ENCODE data around the gene TLE3. TPM values are rescaled to one million over a fixed set of nuclear protein-coding genes. Genes with fewer than 3 reads are reported as not detected.

Gene TLE3
- polyA plus RNA-seq, 3 donors = 12.8 to 117 (median 23.6) TPM

GRCh38 chr15:70030851-70031250, 66.9 kb downstream of the TLE3 start:
- Histone ChIP-seq H3K36me3 (replicated peaks in 1 of 2; ENCODE audit: control insufficient read depth in 1 of 2, insufficient read depth in 2 of 2, low read length in 2 of 2) (no peaks in the 10 kb centered on the region), H3K27ac (ENCODE audit: low read depth in 1 of 2, low read length in 2 of 2) (no peak overlapping the region), H3K4me2 (replicated peaks; ENCODE audit: extremely low read depth, low read length, poor library complexity, severe bottlenecking) (no peak overlapping the region), H4K20me1 (ENCODE audit: insufficient read depth, low read length) (no peaks in the 10 kb centered on the region), H3K9me3 (replicated peaks in 1 of 2; ENCODE audit: control insufficient read depth in 1 of 2, insufficient read depth in 1 of 2, low read length in 2 of 2) (no peaks in the 10 kb centered on the region), H3K4me1 (ENCODE audit: control insufficient read depth in 1 of 2, insufficient read depth in 2 of 2, low read length in 2 of 2) (peaks cover 9 to 11% of the 10 kb centered on the region in 2 donors), H3K27me3 (ENCODE audit: control insufficient read depth in 2 of 2, insufficient read depth in 2 of 2, low read length in 2 of 2) (no peaks in the 10 kb centered on the region), H2AFZ (ENCODE audit: insufficient read depth, low read depth, low read length, poor library complexity, severe bottlenecking) (no peak overlapping the region), H3K4me3 (replicated peaks in 1 of 3; ENCODE audit: low read depth in 2 of 3, low read length in 3 of 3) (no peak overlapping the region), H3K79me2 (ENCODE audit: insufficient read depth, low read length) (no peaks in the 10 kb centered on the region), H3K9ac (ENCODE audit: insufficient read depth, low read length, poor library complexity, severe bottlenecking) (no peak overlapping the region)
- peaks cover 15% of the 10 kb centered on the region for H3K4me1 Mint-ChIP-seq
- peaks cover 0 to 6% (median 0%) of the 10 kb centered on the region in 3 donors for H3K27me3 Mint-ChIP-seq (ENCODE audit: low read depth in 3 of 3)
- no peaks in the 10 kb centered on the region for H3K9me3 Mint-ChIP-seq
- no peak overlapping the region for H3K27ac Mint-ChIP-seq
- no peak for DNase-seq
- no peak overlapping the region for H3K4me3 Mint-ChIP-seq
- H3K36me3 Mint-ChIP-seq = no peaks in the 10 kb centered on the region
- WGBS (ENCODE audit: insufficient coverage) = 94% methylated on average over 3 of the region's 5 CpGs
- intact Hi-C loops (cut with micrococcal nuclease) = no loop called here
- no peak for TF ChIP-seq CTCF (IDR thresholded peaks at IDR 0.05)

GRCh38 chr15:70029297-70029701, 68.4 kb downstream of the TLE3 start:
- H3K27ac ChIP-seq (ENCODE audit: low read depth in 1 of 2, low read length in 2 of 2) = no peak overlapping the region
- Mint-ChIP-seq H3K27ac (no peak overlapping the region), H3K4me1 (peaks cover 12% of the 10 kb centered on the region), H3K4me3 (no peak overlapping the region), H3K27me3 (ENCODE audit: low read depth in 3 of 3) (peaks cover under 1 to 4% (median 4%) of the 10 kb centered on the region in 3 donors), H3K9me3 (no peaks in the 10 kb centered on the region), H3K36me3 (no peaks in the 10 kb centered on the region)
- H4K20me1 ChIP-seq (ENCODE audit: insufficient read depth, low read length) = no peaks in the 10 kb centered on the region
- H3K4me3 ChIP-seq (replicated peaks in 1 of 3; ENCODE audit: low read depth in 2 of 3, low read length in 3 of 3) = no peak overlapping the region
- TF ChIP-seq CTCF (IDR thresholded peaks at IDR 0.05) = no peak
- H3K79me2 ChIP-seq (ENCODE audit: insufficient read depth, low read length) = no peaks in the 10 kb centered on the region
- intact Hi-C loops (cut with micrococcal nuclease) = no loop called here
- H3K9ac ChIP-seq (ENCODE audit: insufficient read depth, low read length, poor library complexity, severe bottlenecking) = no peak overlapping the region
- peaks cover 3 to 6% of the 10 kb centered on the region in 2 donors for H3K4me1 ChIP-seq (ENCODE audit: control insufficient read depth in 1 of 2, insufficient read depth in 2 of 2, low read length in 2 of 2)
- H3K9me3 ChIP-seq (replicated peaks in 1 of 2; ENCODE audit: control insufficient read depth in 1 of 2, insufficient read depth in 1 of 2, low read length in 2 of 2) = no peaks in the 10 kb centered on the region
- no peak overlapping the region for H2AFZ ChIP-seq (ENCODE audit: insufficient read depth, low read depth, low read length, poor library complexity, severe bottlenecking)
- no peaks in the 10 kb centered on the region for H3K36me3 ChIP-seq (replicated peaks in 1 of 2; ENCODE audit: control insufficient read depth in 1 of 2, insufficient read depth in 2 of 2, low read length in 2 of 2)
- 88% methylated on average over 2 of the region's 3 CpGs for WGBS (ENCODE audit: insufficient coverage)
- no peak overlapping the region for H3K4me2 ChIP-seq (replicated peaks; ENCODE audit: extremely low read depth, low read length, poor library complexity, severe bottlenecking)
- no peaks in the 10 kb centered on the region for H3K27me3 ChIP-seq (ENCODE audit: control insufficient read depth in 2 of 2, insufficient read depth in 2 of 2, low read length in 2 of 2)
- no peak for DNase-seq
